PFSK-1 (cell line): ENCODE results near the gene GSTA4.

Experiments used
- FOXP2 ChIP-seq: optimal IDR thresholded peaks from 2 replicates; pipeline ENCODE3; 2011; ENCODE audit warnings: borderline replicate concordance, control low read depth, inconsistent platforms; ENCODE audit not compliant: insufficient read depth; ENCODE audit errors: extremely low read length, extremely low read depth
- POLR2AphosphoS5 ChIP-seq: IDR thresholded peaks from 2 replicates; pipeline ENCODE4 v1.6.1; 2012; ENCODE audit warnings: low read depth, mild to moderate bottlenecking, control low read depth, low read length, moderate library complexity
- REST ChIP-seq, 2 experiments: IDR thresholded peaks; 2 replicates each; pipeline versions ENCODE4 v1.6.1 to v1.8.0; 2011 to 2012; ENCODE audit warnings: low read depth in 2 of 2, low read length in 2 of 2, control low read depth in 1 of 2, inconsistent platforms in 1 of 2, mild to moderate bottlenecking in 1 of 2, moderate library complexity in 1 of 2; ENCODE audit not compliant: insufficient read depth in 1 of 2
- SIN3A ChIP-seq: IDR thresholded peaks from 2 replicates; pipeline ENCODE4 v1.6.1; 2012; ENCODE audit warnings: mild to moderate bottlenecking, low read length, moderate library complexity, borderline replicate concordance; ENCODE audit not compliant: insufficient read depth
- TAF1 ChIP-seq: IDR thresholded peaks from 2 replicates; pipeline ENCODE4 v1.6.1; 2012; ENCODE audit warnings: low read length, control low read depth, borderline replicate concordance; ENCODE audit not compliant: insufficient read depth

Gene GSTA4

DNA sequence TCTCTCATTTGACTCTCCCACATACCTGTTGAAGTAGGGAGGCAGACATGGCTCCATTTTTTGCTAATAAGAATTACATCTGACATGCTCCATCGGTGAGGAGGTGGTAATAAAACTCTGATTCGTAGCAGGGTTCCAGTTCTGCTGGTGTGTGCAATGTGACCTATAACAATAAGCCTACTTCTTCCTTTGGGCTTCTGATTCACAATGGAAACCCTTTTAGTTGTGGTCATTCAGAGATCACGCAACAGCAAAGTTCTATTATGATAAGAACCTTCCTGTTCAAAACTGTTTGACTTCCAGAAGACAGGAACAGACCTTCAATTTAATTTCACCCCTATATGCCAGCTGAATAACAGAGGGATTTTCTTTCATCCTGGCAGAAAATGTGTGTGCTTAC is 31.4 kb upstream of the GSTA4 start:
- TF ChIP-seq FOXP2 (no peak), REST (IDR thresholded peaks at IDR 0.05; ENCODE audit: insufficient read depth in 1 of 2, low read depth in 2 of 2, low read length in 2 of 2) (no peak), POLR2AphosphoS5 (no peak), TAF1 (no peak), SIN3A (no peak)

GRCh38 chr6:53023323-53023722 is 28.2 kb upstream of the GSTA4 start:
- TF ChIP-seq POLR2AphosphoS5, result no peak
- no peak for TF ChIP-seq SIN3A
- no peak for TF ChIP-seq REST (IDR thresholded peaks at IDR 0.05; ENCODE audit: insufficient read depth in 1 of 2, low read depth in 2 of 2, low read length in 2 of 2)
- no peak for TF ChIP-seq TAF1
- no peak for TF ChIP-seq FOXP2

- no peak for TF ChIP-seq FOXP2
- no peak for TF ChIP-seq POLR2AphosphoS5
- no peak for TF ChIP-seq REST (IDR thresholded peaks at IDR 0.05; ENCODE audit: insufficient read depth in 1 of 2, low read depth in 2 of 2, low read length in 2 of 2)
- TF ChIP-seq SIN3A, result no peak
- TF ChIP-seq TAF1, result no peak
Observed at GRCh38 chr6:53020005-53020744, 25.1 kb upstream of the GSTA4 start.

GRCh38 chr6:53018446-53018845 is 23.4 kb upstream of the GSTA4 start:
- TF ChIP-seq TAF1 (no peak), REST (IDR thresholded peaks at IDR 0.05; ENCODE audit: insufficient read depth in 1 of 2, low read depth in 2 of 2, low read length in 2 of 2) (no peak), POLR2AphosphoS5 (no peak), SIN3A (no peak), FOXP2 (no peak)

GRCh38 chr6:53015486-53015885 is 20.4 kb upstream of the GSTA4 start:
- TF ChIP-seq FOXP2 (no peak), TAF1 (no peak), REST (IDR thresholded peaks at IDR 0.05; ENCODE audit: insufficient read depth in 1 of 2, low read depth in 2 of 2, low read length in 2 of 2) (no peak), SIN3A (no peak), POLR2AphosphoS5 (no peak)
